Transverse colon (tissue), 4 donors: ENCODE results near the gene CSF3R.

ENCODE experiments used
- EP300 ChIP-seq: sonication (generic); formaldehyde crosslinking; IDR thresholded peaks from one replicate; pipeline ENCODE4 v1.6.1; 2017; ENCODE audit warnings: antibody characterized with exemption, low read depth
- POLR2A ChIP-seq: fragments of 450-650 bp; IDR thresholded peaks from one replicate; pipeline ENCODE4 v1.6.1; 2016; ENCODE audit warnings: antibody characterized with exemption, mild to moderate bottlenecking, moderate library complexity
- POLR2AphosphoS5 ChIP-seq, 3 donors: sonication (generic); formaldehyde crosslinking; IDR thresholded peaks; one replicate each; pipeline ENCODE4 v1.6.1; 2016; ENCODE audit warnings: antibody characterized with exemption in 3 of 3
- TF ChIP-seq, protein P1 (sequence below), 5 experiments: fragments of 200-600 bp in 3 of 5; fragments of 450-650 bp in 2 of 5; sonication (generic) in 3 of 5; IDR thresholded peaks; 1 replicate in 2 of 5; 2 replicates in 3 of 5; pipeline ENCODE4 v1.5.1; 2016 to 2017; ENCODE audit warnings: antibody characterized with exemption in 5 of 5, inconsistent platforms in 3 of 5, mild to moderate bottlenecking in 2 of 5, moderate library complexity in 1 of 5

DNA sequence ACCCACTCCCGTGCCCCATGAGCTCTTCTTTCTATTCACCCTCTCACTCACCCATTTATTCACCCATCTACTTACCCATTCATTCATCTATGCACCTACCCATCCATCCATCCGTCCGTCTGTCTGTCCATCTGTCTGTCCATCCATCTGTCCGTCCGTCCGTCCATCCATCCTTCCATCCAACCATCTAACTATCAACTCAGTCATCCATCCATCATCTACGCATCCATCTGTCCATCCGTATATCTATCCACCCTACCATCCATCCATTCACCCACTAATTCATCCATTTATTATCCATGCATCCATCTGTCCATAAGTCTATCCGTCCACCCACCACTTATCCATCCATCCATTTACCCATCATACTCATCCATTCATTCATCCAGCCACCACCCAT is 10.8 kb upstream of the CSF3R start:
- TF ChIP-seq POLR2AphosphoS5 (IDR thresholded peaks at IDR 0.05) (no peak), EP300 (no peak), POLR2A (no peak)
- TF ChIP-seq, protein P1, sequence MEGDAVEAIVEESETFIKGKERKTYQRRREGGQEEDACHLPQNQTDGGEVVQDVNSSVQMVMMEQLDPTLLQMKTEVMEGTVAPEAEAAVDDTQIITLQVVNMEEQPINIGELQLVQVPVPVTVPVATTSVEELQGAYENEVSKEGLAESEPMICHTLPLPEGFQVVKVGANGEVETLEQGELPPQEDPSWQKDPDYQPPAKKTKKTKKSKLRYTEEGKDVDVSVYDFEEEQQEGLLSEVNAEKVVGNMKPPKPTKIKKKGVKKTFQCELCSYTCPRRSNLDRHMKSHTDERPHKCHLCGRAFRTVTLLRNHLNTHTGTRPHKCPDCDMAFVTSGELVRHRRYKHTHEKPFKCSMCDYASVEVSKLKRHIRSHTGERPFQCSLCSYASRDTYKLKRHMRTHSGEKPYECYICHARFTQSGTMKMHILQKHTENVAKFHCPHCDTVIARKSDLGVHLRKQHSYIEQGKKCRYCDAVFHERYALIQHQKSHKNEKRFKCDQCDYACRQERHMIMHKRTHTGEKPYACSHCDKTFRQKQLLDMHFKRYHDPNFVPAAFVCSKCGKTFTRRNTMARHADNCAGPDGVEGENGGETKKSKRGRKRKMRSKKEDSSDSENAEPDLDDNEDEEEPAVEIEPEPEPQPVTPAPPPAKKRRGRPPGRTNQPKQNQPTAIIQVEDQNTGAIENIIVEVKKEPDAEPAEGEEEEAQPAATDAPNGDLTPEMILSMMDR (IDR thresholded peaks at IDR 0.05): no peak
